Left lung (tissue), 14 donors: ENCODE results near the gene TINCR. TPM values are rescaled to one million over a fixed set of nuclear protein-coding genes. Genes with fewer than 3 reads are reported as not detected.
A peak's percentile ranks its signal among the peaks of the same experiment; 100 is the strongest.

ENCODE experiments used
- ATAC-seq: fragments of 200-7000 bp; cut with Tn5 transposase; one replicate; pipeline ENCODE4 v1.9.1; 2020; ENCODE audit warnings: moderate library complexity
- DNase-seq, 4 donors: peaks; one replicate each; pipeline ENCODE4 v3.0.0-alpha.2; 2013 to 2020
- H3K27ac ChIP-seq, 2 donors: fragments of 200-600 bp; sonication (generic) in 1 of 2; one replicate each; pipeline versions ENCODE4 v1.5.0 to v1.8.0; 2020 to 2021
- H3K27me3 ChIP-seq, 2 donors: fragments of 200-600 bp; sonication (generic) in 1 of 2; one replicate each; pipeline versions ENCODE4 v1.5.0 to v1.8.0; 2020 to 2021
- H3K36me3 ChIP-seq, 2 donors: fragments of 200-600 bp; sonication (generic) in 1 of 2; one replicate each; pipeline versions ENCODE4 v1.5.0 to v1.8.0; 2020 to 2021
- H3K4me1 ChIP-seq, 2 donors: fragments of 200-600 bp; one replicate each; pipeline ENCODE4 v1.8.0; 2021
- H3K4me3 ChIP-seq, 2 donors: fragments of 200-600 bp; sonication (generic) in 1 of 2; one replicate each; pipeline versions ENCODE4 v1.5.0 to v1.8.0; 2020 to 2021; ENCODE audit warnings: mild to moderate bottlenecking in 1 of 2
- H3K9me3 ChIP-seq, 2 donors: fragments of 200-600 bp; sonication (generic) in 1 of 2; one replicate each; pipeline versions ENCODE4 v1.5.0 to v1.8.0; 2020 to 2021
- intact Hi-C, 2 donors: fragments of 100-400 bp; cut with DNase I; formaldehyde crosslinking; loops; one replicate each; pipeline versions ENCODE4 v1.11.2 to v1.14.2; 2022
- long read RNA-seq, 12 donors: library from polyadenylated mRNA in 2 of 12; unstranded in 2 of 12; transcript quantifications; one replicate each; pipeline ENCODE4 v2.0.0 and lab custom pipeline, GENCODE V29; 2019 to 2026
- polyA plus RNA-seq, 6 donors: library from polyadenylated mRNA; unstranded; fragments of 120-200 nt; gene quantifications; one replicate each; pipeline ENCODE4 v1.2.1, GENCODE V29; 2013; ENCODE audit not compliant: insufficient read length in 6 of 6
- total RNA-seq, 2 donors: library from RNA; stranded (reverse); fragmentation: NEBNext Ultra II Directional; extraction: Animal tissue kit (Norgen Biotek cat#: 25700); gene quantifications; one replicate each; pipeline ENCODE4 v1.2.1, GENCODE V29; 2021
- TF ChIP-seq, protein P1 (sequence below), 2 donors: fragments of 200-600 bp; sonication (generic) in 1 of 2; IDR thresholded peaks; one replicate each; pipeline versions ENCODE4 v1.5.0 to v1.8.0; 2021; ENCODE audit warnings: antibody characterized with exemption in 2 of 2
- donor health status: DM: no; HTN: yes; CAD: no.
- donor health status: DM: no; HTN: no; CAD: no.

The TINCR gene
- under 1 TPM; 0.76 TPM for total RNA-seq
- polyA plus RNA-seq: under 1 TPM; 0.24 to 0.69 (median 0.55) TPM
- long read RNA-seq, donor 1: 0 reads
- long read RNA-seq, donor 2: 0 reads
- long read RNA-seq, donor 3, partial matches to known transcripts: 0 of 1 reads
- long read RNA-seq, donor 3, other reads (novel, unspliced or antisense): 0 of 1 reads
- long read RNA-seq, donor 4: 0 reads
- long read RNA-seq, donor 5: 0 reads
- long read RNA-seq, donor 6: 0 reads
- long read RNA-seq, donor 7: 0 reads
- long read RNA-seq, donor 8: 0 reads
- long read RNA-seq, donor 9: 0 reads
- long read RNA-seq, donor 10: 0 reads
- long read RNA-seq, donor 11: 0 reads
- long read RNA-seq, donor 12: 0 reads

DNA sequence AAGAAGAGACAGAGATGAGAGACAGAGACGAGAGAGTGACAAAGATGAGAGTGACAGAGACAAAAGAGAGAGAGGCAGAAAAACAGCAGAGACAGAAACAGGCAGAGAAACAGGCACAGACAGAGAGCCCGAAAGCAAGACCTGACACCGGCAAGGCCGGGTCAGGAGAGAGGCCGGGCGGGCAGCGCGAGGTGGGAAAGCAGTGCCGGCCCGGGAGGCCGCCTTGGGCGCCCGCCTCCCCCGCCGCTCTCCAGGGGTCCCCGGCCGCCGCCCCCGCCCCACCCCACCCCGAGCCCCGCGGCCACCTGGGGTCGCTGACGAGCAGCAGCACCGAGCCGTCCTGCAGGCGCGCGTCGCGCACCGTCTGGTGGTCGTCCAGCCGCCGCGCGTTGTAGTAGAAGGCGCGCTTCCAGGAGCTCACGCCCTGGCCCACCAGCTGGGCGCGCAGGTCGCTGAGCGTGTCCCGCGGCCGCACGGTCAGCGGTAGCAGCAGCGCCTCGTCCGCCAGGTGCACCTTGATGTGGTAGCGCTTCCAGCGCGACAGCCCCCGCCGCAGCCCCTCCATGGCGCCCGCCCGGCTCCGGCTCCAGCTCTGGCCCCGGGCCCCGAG is at the start of gene TINCR:
Gene TINCR, minus strand, starts transcription at position 594 of the 610 bp plus-strand sequence.
- intact Hi-C loops: no loop called here
- DNase-seq: no peak
- Histone ChIP-seq H3K9me3 (no peaks in the 10 kb centered on the region), H3K4me3 (no peak within 1 kb of the TSS), H3K36me3 (no peaks in the 10 kb centered on the region), H3K27ac (no peak within 1 kb of the TSS), H3K27me3 (peaks cover 12 to 71% of the 10 kb centered on the region in 2 donors), H3K4me1 (no peaks in the 10 kb centered on the region)
- ATAC-seq: peak; percentile 32
- TF ChIP-seq, protein P1, sequence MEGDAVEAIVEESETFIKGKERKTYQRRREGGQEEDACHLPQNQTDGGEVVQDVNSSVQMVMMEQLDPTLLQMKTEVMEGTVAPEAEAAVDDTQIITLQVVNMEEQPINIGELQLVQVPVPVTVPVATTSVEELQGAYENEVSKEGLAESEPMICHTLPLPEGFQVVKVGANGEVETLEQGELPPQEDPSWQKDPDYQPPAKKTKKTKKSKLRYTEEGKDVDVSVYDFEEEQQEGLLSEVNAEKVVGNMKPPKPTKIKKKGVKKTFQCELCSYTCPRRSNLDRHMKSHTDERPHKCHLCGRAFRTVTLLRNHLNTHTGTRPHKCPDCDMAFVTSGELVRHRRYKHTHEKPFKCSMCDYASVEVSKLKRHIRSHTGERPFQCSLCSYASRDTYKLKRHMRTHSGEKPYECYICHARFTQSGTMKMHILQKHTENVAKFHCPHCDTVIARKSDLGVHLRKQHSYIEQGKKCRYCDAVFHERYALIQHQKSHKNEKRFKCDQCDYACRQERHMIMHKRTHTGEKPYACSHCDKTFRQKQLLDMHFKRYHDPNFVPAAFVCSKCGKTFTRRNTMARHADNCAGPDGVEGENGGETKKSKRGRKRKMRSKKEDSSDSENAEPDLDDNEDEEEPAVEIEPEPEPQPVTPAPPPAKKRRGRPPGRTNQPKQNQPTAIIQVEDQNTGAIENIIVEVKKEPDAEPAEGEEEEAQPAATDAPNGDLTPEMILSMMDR (IDR thresholded peaks at IDR 0.05): no peak

DNA sequence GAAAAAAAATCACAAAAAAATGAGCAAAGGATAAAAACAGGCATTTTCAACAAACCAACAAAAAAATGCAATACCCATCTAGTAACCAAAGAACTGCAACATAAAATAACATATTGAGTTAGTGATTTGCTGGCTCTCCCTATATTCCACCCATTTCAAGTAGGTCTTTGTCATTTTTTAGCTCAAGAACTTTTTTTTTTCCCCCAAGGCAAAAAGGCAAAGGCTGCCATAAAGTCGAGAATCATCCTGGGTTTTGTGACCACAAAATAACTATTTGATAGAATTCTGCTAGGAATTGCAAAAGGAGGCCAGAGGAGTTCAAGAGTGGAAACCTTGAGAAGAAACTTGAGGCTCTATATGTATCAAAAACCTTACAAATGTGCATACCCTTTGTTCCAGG is 49.3 kb upstream of the TINCR start:
- Histone ChIP-seq H3K9me3 (no peaks in the 10 kb centered on the region), H3K27ac (no peak overlapping the region), H3K36me3 (peaks cover 12 to 89% of the 10 kb centered on the region in 2 donors), H3K27me3 (no peaks in the 10 kb centered on the region), H3K4me1 (peaks cover 16 to 48% of the 10 kb centered on the region in 2 donors), H3K4me3 (no peak overlapping the region)
- intact Hi-C loops: no loop called here
- TF ChIP-seq, protein P1 (IDR thresholded peaks at IDR 0.05): no peak
- DNase-seq: no peak
- ATAC-seq: no peak

DNA sequence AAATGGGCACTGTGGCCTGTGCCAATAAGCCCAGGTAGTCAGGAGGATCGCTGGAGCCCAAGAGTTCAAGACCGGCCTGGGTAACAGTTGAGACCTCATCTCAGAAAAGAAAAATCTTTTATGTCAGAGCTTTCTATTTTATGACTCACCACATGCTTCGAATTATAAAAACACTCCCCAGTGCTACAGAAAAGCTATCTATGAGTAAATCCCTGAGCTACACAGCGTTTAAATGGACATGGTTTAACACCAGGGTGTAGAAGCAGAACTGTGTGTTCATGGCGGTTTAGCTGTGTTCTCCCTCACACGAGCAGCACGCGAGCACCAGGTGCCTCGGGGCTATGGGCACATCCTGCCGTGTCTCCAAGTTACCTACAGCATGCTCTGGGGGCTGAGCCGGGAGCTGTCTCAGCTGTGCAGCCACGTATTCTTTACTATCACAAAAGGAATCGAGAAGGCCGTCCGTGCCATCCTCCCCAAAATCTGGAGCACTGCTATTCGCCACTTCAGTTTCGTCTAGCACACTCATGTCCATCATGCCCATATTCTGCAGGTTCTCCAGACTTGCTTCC is 48.1 kb upstream of the TINCR start:
- H3K4me3 ChIP-seq: no peak overlapping the region
- peaks cover 9 to 38% of the 10 kb centered on the region in 2 donors for H3K4me1 ChIP-seq
- H3K27me3 ChIP-seq: no peaks in the 10 kb centered on the region
- TF ChIP-seq, protein P1 (IDR thresholded peaks at IDR 0.05): no peak
- DNase-seq (no peak), ATAC-seq (no peak)
- H3K9me3 ChIP-seq: no peaks in the 10 kb centered on the region
- peaks cover 12 to 93% of the 10 kb centered on the region in 2 donors for H3K36me3 ChIP-seq
- H3K27ac ChIP-seq: no peak overlapping the region
- intact Hi-C loops: no loop called here

DNA sequence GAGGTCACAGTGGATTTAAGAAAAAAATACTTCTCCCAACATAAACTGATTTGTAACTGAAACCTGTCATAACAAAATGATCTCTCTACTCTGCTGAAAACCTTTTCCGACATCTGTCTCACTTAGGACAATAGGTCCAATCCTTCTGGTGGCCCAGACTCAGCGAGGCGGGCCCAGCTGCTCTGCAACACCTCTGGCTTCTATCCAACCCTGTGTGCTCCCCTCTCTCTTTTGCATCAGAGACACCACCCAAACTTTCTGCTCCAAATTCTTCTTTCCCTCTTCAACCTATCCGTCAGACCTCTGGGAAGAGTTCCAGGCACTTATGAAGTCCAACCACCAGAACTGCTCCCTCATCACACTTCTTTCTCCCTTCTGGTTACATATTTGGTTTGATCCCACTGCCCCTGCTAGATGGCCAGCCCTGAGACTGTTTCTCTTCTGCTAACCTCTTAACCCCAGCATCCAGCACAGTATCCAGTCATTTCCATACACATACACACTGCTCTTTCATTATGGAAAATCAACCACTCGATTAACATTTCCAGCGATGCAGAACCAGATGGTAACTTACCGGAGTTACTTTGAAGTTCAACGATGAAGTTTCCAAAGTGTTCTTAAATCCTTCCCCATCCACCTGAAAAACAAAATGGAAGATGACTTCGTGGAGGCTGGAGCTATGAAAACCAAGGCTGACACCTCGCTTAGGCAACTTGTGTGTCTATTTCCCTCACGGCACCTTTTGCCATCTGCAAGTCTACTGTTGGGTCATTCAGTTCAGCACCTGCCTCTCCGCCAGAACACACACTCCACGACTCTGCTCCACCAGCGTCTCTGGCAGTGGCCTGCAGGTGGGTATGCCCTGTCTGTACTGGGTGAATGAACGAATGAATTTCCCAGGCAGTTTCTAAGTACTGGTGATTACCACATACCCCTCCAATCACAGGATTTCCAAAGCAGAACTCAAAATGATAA is 45.4 kb upstream of the TINCR start:
- Histone ChIP-seq H3K27ac (no peak overlapping the region), H3K9me3 (no peaks in the 10 kb centered on the region), H3K4me3 (no peak overlapping the region), H3K36me3 (peaks cover 15 to 93% of the 10 kb centered on the region in 2 donors), H3K27me3 (no peaks in the 10 kb centered on the region), H3K4me1 (peaks cover 0 to 13% of the 10 kb centered on the region in 2 donors)
- DNase-seq: no peak
- ATAC-seq: no peak
- TF ChIP-seq, protein P1 (IDR thresholded peaks at IDR 0.05): no peak
- intact Hi-C loops: no loop called here
